Hepatocyte (in vitro differentiated cells): ENCODE measurements around the gene PLXND1. TPM values are rescaled to one million over a fixed set of nuclear protein-coding genes. Genes with fewer than 3 reads are reported as not detected.

ENCODE experiments used
- DNase-seq: peaks from one replicate; pipeline ENCODE4 v3.0.0-alpha.2; 2016; ENCODE audit warnings: low spot score
- H2AFZ ChIP-seq: fragments of 200-600 bp; sonication (generic); 2 replicates; pipeline ENCODE4 v1.6.0; 2016; ENCODE audit warnings: antibody characterized with exemption, mild to moderate bottlenecking
- H3K27ac ChIP-seq: fragments of 200-600 bp; sonication (generic); 2 replicates; pipeline ENCODE4 v1.5.1; 2016; ENCODE audit warnings: mild to moderate bottlenecking
- H3K27me3 ChIP-seq: fragments of 200-600 bp; sonication (generic); 2 replicates; pipeline ENCODE4 v1.6.1; 2016
- H3K36me3 ChIP-seq: fragments of 200-600 bp; sonication (generic); replicated peaks from 2 replicates; pipeline ENCODE4 v1.5.1; 2016; ENCODE audit warnings: low read depth; ENCODE audit not compliant: insufficient read depth
- H3K4me1 ChIP-seq: fragments of 200-600 bp; sonication (generic); 2 replicates; pipeline ENCODE4 v1.5.1; 2016; ENCODE audit warnings: mild to moderate bottlenecking, moderate library complexity; ENCODE audit not compliant: insufficient read depth
- H3K4me2 ChIP-seq: fragments of 200-600 bp; sonication (generic); 2 replicates; pipeline ENCODE4 v1.6.0; 2016
- H3K4me3 ChIP-seq: fragments of 200-600 bp; sonication (generic); 2 replicates; pipeline ENCODE4 v1.5.1; 2016; ENCODE audit warnings: mild to moderate bottlenecking
- H3K79me2 ChIP-seq: fragments of 200-600 bp; sonication (generic); 2 replicates; pipeline ENCODE4 v1.6.0; 2017; ENCODE audit warnings: mild to moderate bottlenecking
- H3K9me2 ChIP-seq: fragments of 200-600 bp; sonication (generic); replicated peaks from 2 replicates; pipeline ENCODE4 v1.6.0; 2017; ENCODE audit warnings: mild to moderate bottlenecking; ENCODE audit not compliant: insufficient read depth
- H3K9me3 ChIP-seq: fragments of 200-600 bp; sonication (generic); 2 replicates; pipeline ENCODE4 v1.5.1; 2016; ENCODE audit warnings: low read depth, mild to moderate bottlenecking
- H4K20me1 ChIP-seq: fragments of 200-600 bp; sonication (generic); 2 replicates; pipeline ENCODE4 v1.6.0; 2016; ENCODE audit warnings: mild to moderate bottlenecking; ENCODE audit not compliant: insufficient read depth, poor library complexity, severe bottlenecking
- EZH2 ChIP-seq: fragments of 200-600 bp; sonication (generic); IDR thresholded peaks from 2 replicates; pipeline ENCODE4 v1.6.1; 2016; ENCODE audit warnings: antibody characterized with exemption, mild to moderate bottlenecking, borderline replicate concordance
- EZH2phosphoT487 ChIP-seq: fragments of 200-600 bp; sonication (generic); IDR thresholded peaks from one replicate; pipeline ENCODE4 v1.6.1; 2018; ENCODE audit warnings: antibody characterized with exemption, mild to moderate bottlenecking, low read depth, moderate library complexity; ENCODE audit not compliant: unreplicated experiment, severe bottlenecking
- WGBS: methylation state at CpG from one replicate; pipeline ENCODE4 v1.1.6; 2016; ENCODE audit warnings: low lambda C conversion rate; ENCODE audit errors: missing lambda C conversion rate; 5-methylcytosine and 5-hydroxymethylcytosine counted together
- polyA plus RNA-seq: library from polyadenylated mRNA; unstranded; fragments of >200 nt; fragmentation: Nextera tagmentation; extraction: Ambion mirVana; gene quantifications from 2 replicates; pipeline ENCODE4 v1.2.1, GENCODE V29; 2016
- total RNA-seq: library from RNA; depleted of rRNA; stranded (reverse); fragments of >200 nt; gene quantifications from 2 replicates; pipeline ENCODE4 v1.2.3, GENCODE V29; 2014
- TF ChIP-seq, protein P1 (sequence below): fragments of 200-600 bp; sonication (generic); IDR thresholded peaks from 2 replicates; pipeline ENCODE4 v1.5.1; 2016; ENCODE audit warnings: antibody characterized with exemption, mild to moderate bottlenecking; ENCODE audit not compliant: poor library complexity

Gene PLXND1
- total and polyA plus RNA-seq, 2 experiments from 2014 or later = 36.3 to 45.3 TPM

DNA sequence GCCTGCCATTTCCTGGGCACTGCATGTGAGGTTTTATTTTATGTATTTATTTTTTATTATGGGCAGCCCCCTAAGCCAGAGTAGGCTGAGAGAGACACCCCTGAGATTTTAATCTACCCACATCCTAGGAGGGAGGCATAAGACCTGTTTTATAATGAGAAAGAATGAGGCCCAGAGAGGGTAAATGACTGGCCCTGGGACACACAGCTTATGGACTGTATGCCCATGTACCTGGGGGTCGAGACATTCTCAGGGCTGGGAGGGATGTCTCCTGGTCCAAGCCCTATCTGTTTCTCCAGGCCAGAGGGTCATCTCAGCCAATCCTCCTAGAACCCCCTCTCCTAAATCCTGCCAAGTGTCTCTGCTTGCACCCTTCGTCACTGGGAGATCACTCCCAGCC lies 6.1 kb downstream of the PLXND1 start:
- peaks cover 7% of the 10 kb centered on the region for H4K20me1 ChIP-seq

DNA sequence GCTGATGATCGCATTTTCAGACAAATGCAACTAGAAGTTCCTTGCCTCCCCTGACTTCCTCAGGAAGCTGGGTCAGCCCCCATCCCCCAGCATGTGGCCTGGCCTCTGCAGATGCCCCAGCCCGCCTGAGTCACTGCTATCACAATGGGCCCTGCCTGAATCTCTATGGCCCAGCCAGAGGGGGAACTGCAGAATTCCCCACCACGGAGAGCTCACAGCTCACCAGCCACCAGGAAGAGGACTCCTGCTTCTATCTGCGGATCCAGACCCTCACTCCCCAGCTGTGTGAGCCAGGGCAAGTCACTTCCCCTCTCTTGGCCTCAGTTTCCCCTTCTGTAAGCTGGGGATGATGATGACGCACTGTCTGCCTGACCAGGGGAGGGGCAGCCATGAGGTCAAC lies 6.9 kb downstream of the PLXND1 start:
- H3K27ac ChIP-seq = no peak overlapping the region
- H3K4me1 ChIP-seq = peaks cover 44% of the 10 kb centered on the region
- no peak overlapping the region for H3K4me2 ChIP-seq
- H3K9me3 ChIP-seq = no peaks in the 10 kb centered on the region
- WGBS = 67% methylated on average over 5 of the region's 5 CpGs
- H3K9me2 ChIP-seq = no peaks in the 10 kb centered on the region
- TF ChIP-seq, protein P1, sequence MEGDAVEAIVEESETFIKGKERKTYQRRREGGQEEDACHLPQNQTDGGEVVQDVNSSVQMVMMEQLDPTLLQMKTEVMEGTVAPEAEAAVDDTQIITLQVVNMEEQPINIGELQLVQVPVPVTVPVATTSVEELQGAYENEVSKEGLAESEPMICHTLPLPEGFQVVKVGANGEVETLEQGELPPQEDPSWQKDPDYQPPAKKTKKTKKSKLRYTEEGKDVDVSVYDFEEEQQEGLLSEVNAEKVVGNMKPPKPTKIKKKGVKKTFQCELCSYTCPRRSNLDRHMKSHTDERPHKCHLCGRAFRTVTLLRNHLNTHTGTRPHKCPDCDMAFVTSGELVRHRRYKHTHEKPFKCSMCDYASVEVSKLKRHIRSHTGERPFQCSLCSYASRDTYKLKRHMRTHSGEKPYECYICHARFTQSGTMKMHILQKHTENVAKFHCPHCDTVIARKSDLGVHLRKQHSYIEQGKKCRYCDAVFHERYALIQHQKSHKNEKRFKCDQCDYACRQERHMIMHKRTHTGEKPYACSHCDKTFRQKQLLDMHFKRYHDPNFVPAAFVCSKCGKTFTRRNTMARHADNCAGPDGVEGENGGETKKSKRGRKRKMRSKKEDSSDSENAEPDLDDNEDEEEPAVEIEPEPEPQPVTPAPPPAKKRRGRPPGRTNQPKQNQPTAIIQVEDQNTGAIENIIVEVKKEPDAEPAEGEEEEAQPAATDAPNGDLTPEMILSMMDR = no peak
- TF ChIP-seq EZH2phosphoT487 (no peak), EZH2 (no peak)
- peaks cover 25% of the 10 kb centered on the region for H3K79me2 ChIP-seq
- H2AFZ ChIP-seq = no peak overlapping the region
- H3K4me3 ChIP-seq = no peak overlapping the region
- peaks cover 5% of the 10 kb centered on the region for H3K27me3 ChIP-seq
- peaks cover 7% of the 10 kb centered on the region for H4K20me1 ChIP-seq
- no peak for DNase-seq
- no peaks in the 10 kb centered on the region for H3K36me3 ChIP-seq

More for the DNA sequence above, 6.1 kb downstream of the PLXND1 start:
- H3K4me2 ChIP-seq = no peak overlapping the region
- peaks cover 7% of the 10 kb centered on the region for H3K27me3 ChIP-seq
- no peak for DNase-seq
- WGBS = 95% methylated on average over 2 of the region's 2 CpGs
- peaks cover 28% of the 10 kb centered on the region for H3K79me2 ChIP-seq
- no peak overlapping the region for H3K4me3 ChIP-seq
- no peak overlapping the region for H2AFZ ChIP-seq
- peaks cover 38% of the 10 kb centered on the region for H3K4me1 ChIP-seq
- no peaks in the 10 kb centered on the region for H3K36me3 ChIP-seq
- no peaks in the 10 kb centered on the region for H3K9me3 ChIP-seq
- no peaks in the 10 kb centered on the region for H3K9me2 ChIP-seq
- TF ChIP-seq, protein P1 = no peak
- TF ChIP-seq EZH2phosphoT487 = no peak
- TF ChIP-seq EZH2 = no peak
- H3K27ac ChIP-seq = no peak overlapping the region

- Histone ChIP-seq H3K4me1 (peaks cover 50% of the 10 kb centered on the region), H3K27ac (no peak overlapping the region), H2AFZ (no peak overlapping the region), H3K9me3 (no peaks in the 10 kb centered on the region), H4K20me1 (peaks cover 3% of the 10 kb centered on the region), H3K9me2 (no peaks in the 10 kb centered on the region), H3K4me3 (no peak overlapping the region), H3K4me2 (no peak overlapping the region), H3K36me3 (no peaks in the 10 kb centered on the region), H3K79me2 (peaks cover 22% of the 10 kb centered on the region), H3K27me3 (no peaks in the 10 kb centered on the region)
- no peak for DNase-seq
- no peak for TF ChIP-seq EZH2
- TF ChIP-seq, protein P1 = no peak
- TF ChIP-seq EZH2phosphoT487 = no peak
- 93% methylated on average over 19 of the region's 19 CpGs for WGBS
Measured at GRCh38 chr3:129599073-129599472, 7.4 kb downstream of the PLXND1 start.

DNA sequence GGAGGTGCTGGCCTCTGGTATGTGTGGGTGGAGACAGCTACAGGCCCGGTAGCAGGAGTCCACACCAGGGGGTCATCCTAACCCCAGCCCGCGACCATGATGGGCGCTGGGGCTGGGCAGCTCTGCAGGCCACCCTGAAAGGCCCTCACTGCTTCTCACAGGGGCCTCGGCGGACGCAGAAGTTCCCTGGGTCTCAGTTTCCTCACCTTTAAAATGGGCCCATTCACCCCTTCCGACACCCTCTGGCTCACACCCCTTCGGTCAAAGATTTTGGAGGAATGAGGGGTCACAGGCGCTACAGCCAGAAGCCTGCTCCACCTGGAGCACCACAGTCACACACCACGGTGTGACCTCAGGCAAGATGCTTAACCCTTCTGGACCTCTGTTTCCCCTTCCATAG lies 8.0 kb downstream of the PLXND1 start:
- H3K9me2 ChIP-seq = no peaks in the 10 kb centered on the region

More for the DNA sequence above, 8.0 kb downstream of the PLXND1 start:
- Histone ChIP-seq H2AFZ (no peak overlapping the region), H3K4me2 (no peak overlapping the region), H4K20me1 (no peaks in the 10 kb centered on the region), H3K36me3 (no peaks in the 10 kb centered on the region), H3K79me2 (peaks cover 22% of the 10 kb centered on the region), H3K27me3 (no peaks in the 10 kb centered on the region), H3K4me1 (peaks cover 52% of the 10 kb centered on the region), H3K4me3 (no peak overlapping the region), H3K27ac (peak overlapping the region; percentile 88), H3K9me3 (no peaks in the 10 kb centered on the region)
- 89% methylated on average over 11 of the region's 11 CpGs for WGBS
- TF ChIP-seq EZH2 (no peak), EZH2phosphoT487 (no peak)
- TF ChIP-seq, protein P1 = no peak
- DNase-seq = no peak
